ENCODE measurements around the gene SLC9A5.

The SLC9A5 gene

DNA sequence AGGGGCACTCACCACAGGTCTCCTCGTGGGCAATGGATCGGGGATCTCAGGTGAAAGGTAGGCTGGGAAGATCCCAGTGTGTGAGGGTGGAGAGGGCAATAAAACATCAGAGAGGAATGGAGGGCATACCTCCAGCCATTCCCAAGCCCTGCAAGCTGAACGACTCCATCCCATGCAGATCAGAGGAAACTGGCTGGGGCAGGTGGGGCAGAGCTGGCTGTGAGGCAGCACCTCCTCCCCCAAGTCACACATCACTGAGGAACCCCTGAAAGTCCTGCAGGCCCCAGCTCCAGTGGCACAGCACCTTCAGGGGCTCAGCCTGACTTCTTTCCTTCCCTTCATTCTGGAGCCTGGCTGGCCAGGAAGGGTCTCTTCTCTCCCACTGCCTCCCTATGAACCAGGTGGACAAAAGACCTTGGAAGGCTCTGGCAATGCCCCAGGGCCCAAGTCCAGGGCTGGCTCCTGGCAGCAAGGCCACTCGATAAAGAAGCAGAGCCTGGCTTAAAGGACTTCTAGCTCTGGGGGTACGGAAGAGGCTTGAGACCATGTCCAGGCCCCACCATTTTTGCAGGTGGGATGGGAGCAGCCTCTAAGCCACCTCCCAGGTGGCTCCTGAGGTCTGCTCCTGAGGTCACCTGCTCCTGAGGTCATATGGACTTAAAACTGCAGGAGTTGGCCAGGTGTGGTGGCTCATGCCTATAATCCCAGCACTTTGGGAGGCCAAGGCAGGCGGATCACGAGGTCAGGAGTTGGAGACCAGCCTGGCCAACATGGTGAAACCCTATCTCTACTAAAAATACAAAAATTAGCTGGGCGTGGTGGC lies 35.4 kb upstream of the SLC9A5 start:
- no peak for DNase-seq

DNA sequence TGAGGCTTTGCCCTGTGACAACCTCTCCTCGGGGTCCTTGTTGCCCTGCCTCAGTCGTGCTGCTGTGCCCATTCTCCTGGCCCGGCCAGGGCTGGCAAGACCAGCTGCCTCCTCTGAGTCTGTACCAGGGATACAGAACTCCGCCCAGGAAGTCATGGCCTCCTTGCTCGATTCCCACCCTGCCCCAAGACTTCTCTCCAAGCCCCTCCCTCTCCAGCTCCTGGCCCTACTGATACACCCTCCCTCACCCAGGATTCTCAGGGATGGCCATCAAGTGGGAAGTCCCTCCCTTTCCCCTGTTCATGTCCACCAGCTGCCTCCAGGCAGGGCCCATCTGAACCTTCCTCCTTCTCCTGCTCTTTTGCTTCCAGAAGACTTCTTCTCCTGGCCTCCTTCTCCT lies 33.1 kb upstream of the SLC9A5 start:
- DNase-seq = no peak

DNA sequence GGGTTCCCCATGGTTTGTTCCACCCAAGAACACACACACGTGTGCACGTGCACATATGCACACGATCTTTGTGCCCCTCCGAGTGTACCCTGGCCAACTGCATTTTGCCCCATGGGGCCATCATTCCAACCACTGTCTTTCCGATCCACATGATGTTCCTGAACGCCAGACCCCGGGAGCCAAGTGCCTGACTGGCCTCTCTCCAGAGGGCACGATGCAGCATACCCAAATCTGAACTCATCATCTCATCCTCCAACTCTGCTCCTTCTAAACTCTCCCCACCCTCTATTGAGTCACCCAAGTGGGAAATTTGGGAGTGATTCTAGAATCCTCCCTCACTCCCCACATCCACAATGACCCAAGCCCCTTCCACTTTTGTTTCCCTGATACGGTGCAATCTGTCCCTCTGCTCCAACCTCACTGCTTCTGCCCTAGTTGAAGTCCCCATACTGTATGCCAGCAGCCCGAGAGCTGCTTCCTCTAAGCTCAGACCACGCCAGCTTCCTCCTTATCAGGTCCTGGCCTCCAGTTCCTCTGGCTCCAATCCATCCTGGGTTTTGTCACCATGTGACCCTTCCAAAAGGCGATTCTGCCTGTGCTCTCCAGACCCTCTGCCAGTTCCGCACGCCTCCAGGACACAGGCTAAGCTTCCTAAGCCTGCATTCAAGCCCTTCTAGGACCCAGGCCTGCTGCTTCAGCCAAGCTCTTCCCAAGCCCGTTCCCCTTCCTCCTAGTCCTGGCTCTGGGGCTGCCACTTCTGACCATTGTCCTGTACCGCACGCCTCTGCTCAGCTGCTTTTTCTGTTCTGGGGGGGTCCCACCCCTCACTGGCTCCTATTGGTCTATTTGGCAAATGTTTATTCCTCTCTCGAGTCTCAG lies 31.9 kb upstream of the SLC9A5 start:
- DNase-seq = no peak

DNA sequence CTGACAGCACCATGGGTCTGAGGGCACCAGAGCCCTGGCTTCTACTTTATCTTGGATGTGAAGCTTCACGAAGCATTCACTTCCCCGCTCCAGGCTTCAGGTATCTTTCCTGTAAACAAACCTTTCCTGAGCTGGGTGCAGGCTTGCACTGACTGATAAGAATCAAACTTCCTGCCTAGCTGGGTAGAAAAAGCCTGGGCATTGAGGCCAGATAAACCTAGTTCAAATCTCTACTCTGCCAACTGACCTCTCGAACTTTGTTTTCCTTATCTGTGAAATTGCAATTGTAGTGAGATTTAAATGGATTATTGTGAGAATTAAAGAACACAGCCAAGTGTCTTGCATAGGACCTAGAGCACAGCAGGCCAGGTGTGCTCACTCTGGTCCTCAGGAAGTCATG lies 24.8 kb upstream of the SLC9A5 start:
- no peak for DNase-seq

DNA sequence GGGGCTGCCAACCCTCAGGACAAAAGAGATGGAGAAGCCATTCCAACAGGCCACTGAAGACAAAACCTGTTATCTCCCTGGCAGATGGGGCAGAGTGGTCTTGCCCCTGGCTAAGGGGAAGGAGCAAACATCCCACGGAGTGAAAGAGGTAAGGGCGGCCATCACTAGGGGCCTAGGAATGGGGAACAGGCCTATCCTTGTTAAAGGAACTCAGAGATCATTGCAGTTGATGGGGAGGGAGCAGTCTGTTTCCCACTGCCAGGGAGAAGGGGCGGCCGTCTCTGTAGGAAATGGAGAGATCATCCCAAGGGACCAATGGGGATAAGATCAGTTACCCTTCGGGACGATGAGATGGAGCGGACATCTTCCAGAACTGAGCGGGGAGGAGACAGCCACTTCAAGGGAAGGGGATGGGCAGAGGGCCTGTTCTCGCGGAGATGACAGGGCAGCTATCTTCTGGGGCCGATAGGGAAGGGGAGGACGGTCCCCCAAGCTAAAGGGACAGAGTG lies 22.4 kb upstream of the SLC9A5 start:
- no peak for DNase-seq

DNA sequence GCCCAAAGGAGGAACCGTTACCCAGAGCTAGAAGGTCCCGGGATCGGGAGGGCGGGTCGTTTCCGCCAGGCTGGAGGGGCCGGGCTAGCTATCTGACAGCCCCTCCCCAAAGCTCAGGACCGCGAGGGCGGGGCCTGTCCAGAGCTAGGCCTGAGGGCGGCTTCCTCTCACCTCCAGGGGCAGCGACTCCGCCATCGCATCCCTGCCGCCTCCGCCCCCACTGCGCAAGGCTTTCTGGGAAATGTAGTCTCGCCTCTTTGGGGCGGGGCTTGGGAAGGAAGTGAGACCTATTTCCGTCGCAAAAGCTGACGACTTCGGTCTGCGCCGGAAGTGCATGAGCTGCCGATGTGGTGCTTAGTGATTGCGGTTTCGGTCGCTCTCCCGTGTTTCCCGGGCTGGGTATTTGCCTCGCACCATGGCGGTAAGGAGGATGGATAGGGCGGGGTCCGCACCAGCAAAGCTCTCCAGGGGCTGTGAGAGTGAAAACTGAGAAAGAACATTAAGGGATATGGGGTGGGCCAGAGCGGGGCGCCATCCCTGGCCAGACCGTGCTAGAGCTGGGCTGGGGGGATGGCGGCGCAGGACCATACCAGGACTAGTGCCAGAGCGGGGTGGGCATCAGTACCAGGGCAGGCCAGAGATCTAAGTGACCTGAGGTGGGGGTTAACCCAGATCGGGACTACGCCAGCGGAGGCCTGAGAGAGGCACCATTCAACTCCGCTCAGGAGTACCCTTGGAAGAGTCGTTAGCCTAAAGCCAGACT lies 21.8 kb upstream of the SLC9A5 start, which contains the start of gene TMEM208:
Gene TMEM208 (plus strand): TSS at position 327 of the 763 bp plus-strand sequence. CDS start 89 bp downstream, at position 416.
- peak; percentile 98 for DNase-seq

DNA sequence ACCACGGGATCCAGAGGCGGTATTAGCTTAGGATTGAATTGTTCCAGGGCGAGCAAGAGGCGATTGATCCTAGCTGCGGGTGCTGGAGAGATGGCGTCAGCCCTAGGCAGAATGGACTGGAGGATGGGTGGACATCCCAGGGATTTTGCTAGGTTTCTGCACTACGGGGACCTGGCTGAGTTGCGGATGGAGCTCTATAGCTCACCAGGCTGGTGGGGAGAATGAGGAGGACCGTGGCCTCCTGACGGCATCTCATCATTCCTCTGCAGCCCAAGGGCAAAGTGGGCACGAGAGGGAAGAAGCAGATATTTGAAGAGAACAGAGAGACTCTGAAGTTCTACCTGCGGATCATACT lies 21.2 kb upstream of the SLC9A5 start:
- no peak for DNase-seq

DNA sequence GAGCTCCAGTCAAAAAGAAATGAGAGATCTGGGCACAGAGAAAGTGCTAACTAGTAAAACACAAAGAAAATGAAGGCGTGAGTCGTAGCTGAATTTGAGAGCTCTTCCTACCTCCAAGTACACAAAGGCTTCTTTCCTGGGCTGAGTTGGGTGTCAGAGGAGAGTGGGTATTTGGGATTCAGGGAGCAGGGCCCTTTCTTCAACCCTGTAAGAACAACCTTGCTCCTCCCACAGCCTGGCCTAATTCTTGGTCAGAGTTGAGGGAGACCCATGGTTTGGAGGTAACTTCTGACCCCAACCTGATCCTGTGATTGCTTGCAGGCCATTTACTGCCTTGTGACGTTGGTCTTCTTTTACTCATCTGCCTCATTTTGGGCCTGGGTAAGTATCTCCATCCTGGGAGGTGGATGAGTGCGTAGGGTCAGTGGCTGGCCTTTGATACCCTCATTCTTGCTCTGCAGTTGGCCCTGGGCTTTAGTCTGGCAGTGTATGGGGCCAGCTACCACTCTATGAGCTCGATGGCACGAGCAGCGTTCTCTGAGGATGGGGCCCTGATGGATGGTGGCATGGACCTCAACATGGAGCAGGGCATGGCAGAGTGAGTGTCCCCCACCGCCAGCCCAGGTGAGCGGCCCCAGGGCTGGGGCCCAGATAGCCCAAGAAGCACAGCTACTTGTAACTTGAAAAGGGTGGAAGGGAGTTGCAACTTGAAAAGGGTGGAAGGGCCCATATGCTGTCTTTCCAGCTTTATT lies 20.6 kb upstream of the SLC9A5 start:
- DNase-seq = no peak

DNA sequence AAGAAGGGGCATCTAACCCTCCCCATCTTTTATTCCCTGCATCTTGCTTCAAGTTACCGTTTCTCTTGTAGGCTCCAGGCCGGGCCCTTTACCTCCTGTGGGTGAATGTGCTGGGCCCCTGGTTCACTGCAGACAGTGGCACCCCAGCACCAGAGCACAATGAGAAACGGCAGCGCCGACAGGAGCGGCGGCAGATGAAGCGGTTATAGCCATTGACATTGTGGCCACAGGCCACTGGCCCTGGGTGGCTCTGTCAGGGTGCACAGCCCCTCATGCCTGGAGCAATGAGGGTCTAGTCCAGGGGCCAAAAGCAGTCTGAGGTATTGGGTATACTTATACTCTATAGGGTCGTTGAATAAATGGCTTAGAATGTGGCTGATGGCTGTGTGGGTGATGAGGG lies 19.9 kb upstream of the SLC9A5 start:
- no peak for DNase-seq

DNA sequence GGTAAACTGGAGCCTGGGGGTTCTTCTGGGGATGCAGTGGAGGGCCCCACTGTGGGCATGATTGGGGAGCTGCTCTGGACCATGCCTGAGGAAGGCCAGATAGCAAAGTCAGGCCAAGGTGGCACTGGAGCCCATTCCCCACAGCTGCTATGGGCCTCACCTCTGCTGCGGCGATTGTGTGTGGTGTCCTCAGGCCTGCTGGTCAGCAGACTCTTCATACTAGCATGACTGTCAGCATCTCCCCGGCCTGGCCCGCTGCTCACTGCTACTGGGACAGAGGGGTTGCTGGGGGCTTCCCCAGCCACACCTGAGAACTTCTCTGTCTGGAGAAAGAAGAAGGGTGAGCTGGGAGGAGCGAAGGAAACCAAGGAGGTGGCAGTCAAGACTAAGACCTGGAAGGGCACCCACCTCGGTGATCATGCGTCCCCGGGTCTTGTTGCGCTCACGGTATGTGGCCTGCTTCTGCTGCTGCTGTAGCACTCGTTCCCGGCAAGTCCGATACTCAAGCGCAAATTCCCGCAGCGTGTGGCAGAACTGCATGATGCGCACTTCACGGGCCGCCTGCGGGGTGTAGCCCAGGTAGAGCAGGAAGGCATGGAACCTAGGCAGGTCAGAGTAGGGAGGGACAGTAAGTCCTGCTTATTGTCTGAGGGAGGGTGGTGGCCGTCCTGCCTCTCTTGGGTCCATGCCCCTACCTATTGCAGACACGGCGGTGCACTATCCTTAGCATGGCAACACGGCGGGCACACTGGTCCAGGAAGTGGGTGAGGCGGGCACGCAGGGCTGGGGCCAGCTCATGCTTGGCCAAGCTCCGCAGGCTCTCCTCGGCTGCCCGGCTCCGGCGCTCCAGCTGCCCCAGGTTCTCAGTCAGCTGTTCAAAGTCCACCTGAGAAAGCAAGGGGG lies 18.6 kb upstream of the SLC9A5 start:
- DNase-seq = peak; percentile 23

DNA sequence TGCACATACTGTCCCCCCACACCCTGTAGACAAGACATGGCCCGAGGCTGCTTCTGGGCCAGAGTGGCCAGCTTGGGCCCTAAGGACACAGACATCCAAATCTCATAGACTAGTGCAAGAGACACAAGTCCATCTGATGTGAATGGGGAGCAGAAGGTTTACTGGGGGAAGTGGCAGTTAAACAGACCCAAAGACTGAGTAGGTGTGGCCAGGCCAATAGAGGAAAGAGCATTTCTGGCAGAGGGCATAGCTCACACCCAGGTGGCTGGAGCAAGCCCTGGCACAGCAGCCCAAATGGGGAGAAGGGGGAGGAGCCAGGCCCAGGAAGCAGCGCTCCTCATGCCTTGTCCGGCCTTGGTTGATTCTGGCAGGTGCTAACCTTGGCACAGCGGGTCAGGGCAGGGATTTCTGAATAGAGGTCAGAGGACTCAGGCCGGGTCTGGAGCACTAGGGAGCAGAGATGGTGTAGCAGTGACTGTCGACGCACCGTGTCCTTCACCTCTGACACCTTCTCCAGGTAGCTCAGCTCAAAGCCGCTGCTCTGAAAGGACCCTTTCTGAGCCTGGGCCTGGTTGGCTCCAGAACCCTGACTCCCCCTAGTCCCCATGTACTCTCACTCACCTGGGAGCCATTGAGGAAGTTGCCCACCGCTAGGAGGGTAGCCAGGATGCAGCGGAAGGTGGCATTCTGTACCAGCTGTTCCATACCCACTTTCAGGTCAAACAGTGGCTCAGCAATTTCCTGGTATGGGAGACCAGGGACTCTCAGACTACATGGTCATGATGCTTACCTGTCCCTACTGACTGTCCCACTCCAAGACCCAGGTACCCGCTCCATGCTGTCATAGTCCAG lies 17.7 kb upstream of the SLC9A5 start:
- peak; percentile 35 for DNase-seq

DNA sequence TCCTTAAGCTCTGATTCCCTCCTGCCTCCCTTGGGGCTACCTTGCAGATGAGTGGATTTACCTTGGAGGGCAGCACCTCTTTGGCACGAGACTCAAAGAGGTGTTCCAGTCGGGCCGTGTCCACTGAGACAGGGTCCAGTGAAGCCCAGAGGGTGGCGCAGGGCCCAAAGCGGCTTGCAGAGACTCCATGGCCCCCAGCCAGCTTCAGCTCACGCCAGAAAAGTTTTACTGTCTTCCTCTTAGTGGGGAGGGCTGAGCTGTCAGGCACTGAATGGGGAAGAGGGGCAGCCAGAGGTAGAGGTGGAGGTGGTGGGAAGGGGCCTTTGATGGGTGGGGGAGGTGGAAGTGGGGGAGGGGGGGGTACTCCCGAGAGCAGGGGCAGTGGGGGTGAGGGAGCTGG lies 15.2 kb upstream of the SLC9A5 start:
- peak; percentile 16 for DNase-seq

DNA sequence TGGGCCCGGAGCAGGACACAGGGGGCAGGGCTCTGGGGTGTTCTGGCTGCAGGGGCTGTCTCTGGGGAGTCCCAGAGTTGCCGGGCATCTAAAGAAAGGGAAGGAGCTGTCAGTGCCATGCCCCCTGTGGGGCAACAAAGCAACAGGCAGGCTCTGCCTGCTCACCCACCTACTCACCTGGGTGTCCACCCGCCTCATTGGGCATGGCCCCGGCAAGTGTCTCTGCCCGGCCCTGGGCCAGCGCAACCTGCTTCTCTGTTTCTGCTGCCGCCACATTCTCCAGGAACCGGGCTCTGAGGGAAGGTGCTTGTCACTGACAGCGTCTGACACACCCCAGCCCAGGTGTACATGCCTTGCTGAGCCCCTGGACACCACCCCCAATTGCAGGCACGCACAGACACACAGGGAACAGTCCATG lies 14.6 kb upstream of the SLC9A5 start:
- DNase-seq = no peak

DNA sequence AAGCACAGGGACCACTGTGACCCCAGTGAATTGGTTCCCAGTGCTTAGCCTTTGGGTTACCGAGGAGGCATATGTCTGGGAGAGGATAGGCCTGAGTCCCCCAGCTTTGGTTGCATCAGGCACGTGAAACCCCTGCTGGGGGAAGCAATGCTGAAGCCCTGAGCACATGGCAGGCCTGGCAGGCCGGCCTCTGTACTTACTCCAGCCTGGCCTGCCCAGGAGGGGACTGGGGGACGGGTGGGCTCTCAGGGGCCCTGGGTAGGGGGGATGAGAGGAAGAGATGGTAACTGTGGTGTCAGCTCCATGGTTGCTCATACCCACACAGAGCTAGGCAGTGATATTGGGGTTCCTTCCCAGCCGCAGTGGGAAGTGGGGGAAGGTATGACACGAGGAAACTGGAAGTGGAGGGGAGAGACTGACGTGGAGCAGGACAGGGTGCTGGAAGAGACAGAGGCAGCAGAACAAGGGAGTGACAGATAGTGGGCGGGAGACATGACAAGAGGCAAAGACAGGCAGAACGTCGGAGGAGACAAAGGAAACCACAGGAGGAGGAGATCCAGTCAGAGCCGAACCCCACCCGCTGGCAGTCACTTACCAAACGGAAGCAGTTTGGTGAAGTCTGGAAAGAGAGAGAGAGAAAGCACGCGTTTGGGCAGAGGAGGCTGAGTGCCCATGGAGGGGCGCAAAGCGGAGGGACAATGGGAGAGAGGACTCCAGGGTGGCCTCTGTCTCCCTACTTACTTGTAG lies 12.8 kb upstream of the SLC9A5 start:
- no peak for DNase-seq

DNA sequence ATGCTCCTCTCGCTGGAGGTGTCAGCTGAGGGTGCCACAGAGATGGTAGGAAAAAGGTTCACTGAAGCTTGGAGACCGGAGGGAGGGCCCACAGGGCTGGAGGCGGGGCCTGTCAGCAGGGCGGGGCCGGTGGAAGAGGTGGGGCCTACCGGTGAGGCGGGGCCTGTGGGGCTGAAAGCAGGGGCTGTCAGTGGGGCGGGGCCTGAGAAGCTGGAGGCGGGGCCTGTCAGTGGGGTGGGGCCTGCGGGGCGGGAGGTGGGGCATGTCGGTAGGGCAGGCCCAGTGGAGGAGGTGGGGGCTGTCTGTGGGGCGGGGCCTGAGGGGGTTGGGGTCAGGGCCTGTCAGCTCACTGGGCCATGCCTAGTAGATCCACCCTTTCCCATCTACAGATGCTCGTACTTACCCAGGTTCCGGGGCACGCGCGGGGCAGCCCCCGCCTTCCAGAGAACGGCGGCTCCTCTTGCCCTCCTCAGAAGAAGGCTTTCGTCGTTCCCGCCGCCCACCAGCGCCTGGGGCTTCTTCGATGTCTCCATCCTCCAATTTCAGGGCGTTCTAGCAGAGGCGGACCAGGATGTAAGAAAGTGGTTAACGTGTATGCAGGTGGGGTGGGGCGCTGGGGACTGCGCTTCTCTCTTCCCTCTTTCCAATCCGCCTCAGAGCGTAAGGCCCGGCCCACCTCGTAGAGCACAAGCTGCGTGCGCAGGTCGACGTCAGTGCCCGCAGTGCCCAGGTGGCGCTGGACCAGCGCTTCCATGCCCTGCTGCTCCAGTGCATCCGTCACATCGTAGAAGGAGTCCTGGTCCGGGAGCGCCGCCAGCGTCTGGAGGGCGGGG lies 12.0 kb upstream of the SLC9A5 start:
- no peak for DNase-seq

DNA sequence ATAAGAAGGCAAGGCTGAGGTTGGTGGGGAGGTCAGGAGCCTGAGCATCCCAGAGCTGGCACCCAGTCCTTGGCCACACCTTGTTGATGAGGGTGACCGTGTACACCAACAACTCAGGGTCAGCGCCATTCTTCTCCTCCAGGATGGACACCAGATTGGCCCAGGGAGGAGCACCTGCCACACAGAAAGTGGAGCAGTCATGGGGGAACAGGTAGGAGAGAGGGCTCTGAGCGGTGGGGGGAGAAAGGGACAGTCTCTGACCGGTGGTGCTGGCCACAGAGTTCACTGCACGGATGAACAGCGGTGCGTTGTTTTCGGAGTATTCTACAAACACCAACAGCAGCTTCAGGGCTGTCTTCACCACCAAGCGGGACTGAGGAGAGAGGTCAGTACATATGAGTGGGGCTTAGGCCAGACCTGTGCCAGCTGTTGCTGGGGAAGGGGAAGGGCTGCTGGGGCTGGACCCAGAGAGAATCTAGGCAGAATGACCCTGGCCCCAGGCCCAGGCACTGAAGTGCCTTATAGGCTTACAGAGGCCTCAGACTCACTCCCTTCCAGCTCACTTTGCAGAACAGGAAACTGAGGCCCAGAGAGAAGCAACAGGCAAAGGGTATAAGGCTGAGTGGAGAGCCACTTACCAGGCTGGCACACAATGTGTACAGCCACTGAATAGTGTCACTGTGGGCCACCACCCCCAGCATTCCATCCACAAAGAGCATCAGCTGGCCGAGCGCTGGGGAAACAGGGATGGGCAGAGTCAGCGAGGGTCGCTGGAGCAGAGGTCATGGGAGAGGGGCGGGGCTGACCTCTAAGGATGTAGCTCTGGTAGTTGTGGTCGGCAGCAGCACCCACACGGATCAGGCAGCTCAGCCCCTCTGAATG lies 11.1 kb upstream of the SLC9A5 start:
- no peak for DNase-seq

DNA sequence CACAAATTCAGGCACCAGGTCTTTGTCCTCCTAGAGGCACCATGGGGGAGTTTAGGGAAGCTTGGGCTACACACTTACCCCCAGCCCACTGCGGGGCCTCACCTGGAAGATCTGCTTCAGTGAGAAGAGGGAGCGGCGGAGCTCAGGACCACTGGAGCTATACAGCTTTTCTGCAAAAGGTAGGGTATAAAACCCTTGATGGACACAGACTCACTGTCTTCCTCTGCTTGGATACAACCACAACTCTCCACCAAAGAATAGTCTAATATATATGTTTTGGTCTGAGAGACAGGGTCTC lies 10.6 kb upstream of the SLC9A5 start:
- DNase-seq = no peak
